Measurements from ENCODE around the gene MIAT.

Gene MIAT

DNA sequence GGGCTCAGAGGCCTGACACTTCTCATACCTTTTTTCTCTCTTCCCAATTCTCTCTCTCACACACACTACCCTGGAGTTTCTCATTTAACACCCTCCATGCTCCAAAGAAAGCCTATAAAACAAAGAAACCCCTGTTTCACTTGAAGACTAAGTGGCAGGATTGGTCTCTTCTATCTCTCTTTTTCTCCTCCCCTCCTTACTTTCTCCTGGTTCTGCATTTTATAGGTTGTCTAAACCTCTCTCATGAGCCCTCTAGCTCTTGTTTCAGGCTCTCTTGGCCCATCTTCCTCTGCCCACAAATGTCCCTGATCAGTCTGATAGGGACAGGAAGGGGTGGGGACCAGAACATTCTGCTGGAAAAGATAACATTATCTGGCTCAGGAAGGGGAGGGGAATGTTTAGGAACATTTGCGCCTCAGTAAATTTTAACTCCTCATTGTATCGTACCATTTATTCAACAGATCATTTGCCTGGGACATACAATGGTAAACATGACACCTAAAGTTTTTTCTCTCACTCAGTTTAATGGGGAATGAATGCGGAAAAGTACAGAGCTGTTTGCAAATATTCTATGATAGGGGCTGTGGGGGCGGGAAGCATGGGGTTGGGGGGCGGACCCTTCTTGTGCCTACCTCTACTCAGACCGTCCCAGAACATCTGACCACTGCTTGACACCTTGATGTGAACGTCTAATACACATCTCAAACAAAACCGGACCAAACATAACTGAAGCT, 24.8 kb upstream of the MIAT start:
- no peak for DNase-seq

DNA sequence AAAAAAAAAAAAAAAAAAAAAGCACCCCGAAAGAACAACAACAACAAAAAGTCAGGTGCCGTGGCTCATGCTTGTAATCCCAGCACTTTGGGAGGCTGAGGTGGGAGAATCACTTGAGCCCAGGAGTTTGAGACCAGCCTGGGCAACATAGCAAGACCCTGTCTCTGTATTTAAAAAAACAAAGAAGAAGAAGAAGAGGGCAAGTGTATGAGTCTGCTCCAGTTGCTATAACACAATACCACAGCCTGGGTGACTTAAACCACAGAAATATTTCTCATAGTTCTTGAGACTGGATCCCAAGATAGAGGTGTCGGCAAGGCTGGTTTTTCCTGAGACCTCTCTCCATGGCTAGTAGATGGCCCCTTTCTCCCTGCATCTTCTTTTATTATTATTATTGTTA, 23.2 kb upstream of the MIAT start:
- no peak for DNase-seq

DNA sequence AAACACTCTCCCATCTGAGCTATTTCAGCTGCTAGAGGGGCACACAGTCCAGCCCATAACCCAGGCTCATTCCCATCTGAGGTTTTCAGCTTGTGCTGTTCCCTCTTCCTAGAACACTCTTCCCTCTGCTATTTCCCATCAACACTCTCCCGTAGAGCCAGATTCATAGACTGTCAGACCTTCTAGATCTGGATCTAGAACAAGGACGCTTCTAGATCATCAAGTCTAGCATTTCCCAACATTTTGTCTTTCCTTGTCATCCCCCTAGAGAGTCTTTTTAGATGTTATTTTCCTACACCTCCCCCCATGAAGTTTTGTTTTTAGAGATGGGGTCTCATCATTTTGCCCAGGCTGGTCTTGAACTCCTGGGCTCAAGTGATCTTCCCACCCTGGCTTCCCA, 22.3 kb upstream of the MIAT start:
- no peak for DNase-seq

DNA sequence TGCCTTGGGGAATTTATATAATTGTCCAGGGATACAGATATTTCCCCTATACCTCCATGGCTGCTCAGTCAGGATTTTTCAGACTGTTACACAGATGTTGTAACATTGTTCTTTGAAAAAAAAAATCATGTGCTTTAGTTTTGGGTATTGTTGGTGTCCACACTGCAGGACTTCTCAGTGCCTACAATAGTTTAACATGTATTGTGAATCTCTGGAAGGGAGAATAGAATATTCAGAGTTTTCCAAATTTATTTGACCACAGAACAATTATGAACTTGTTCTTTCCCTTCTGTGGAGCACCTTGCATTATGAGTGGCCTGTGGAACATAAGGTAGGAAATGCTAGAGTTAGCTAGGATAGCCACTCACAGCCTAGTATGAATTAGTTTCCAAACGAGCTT, 21.1 kb upstream of the MIAT start:
- DNase-seq: no peak

DNA sequence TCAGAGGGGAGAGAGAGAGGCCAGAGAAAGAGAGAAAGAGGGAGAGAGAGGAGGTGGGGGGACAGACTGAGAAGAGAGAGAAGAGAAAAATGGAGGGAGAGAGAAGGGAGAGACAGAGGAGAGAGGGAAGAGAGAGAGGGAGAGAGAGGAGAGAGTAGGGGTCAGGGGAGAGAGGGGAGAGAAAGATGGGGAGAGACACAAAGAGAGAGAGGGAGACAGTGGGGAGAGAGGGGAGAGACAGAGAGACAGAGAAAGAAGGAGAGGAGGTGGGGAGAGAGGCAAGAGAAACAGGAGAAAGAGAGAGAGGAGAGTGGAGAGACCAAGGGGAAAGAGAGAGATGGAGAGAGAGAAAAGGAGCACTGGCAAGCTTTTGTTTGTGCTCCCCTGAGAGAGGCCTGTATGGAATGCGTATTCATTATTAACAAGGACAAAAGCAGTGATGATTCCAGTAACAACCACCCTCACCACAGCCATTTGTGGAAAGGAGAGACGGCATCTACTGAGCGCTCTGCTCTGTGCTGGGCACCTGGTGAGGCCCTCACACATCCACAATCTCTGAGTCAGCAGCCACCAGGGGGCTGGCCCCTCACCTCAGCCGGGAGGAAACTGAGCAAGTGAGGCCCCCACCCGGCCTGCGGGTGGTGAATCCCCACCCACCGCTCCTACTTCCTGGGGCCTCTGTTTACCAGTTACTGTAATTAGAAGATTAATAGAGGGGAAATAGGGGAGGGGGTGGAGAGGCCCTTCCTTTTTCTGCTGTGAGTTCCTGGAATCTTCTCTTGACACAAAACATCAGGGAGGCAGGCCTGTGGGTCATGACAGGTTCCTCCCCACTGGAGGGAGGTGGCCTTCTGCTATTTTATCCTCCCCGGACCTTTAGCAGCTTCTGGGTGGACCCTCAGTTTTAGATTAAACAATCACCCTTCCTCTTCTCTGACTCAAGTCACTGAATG, 14.6 kb upstream of the MIAT start:
- DNase-seq: peak; percentile 81

DNA sequence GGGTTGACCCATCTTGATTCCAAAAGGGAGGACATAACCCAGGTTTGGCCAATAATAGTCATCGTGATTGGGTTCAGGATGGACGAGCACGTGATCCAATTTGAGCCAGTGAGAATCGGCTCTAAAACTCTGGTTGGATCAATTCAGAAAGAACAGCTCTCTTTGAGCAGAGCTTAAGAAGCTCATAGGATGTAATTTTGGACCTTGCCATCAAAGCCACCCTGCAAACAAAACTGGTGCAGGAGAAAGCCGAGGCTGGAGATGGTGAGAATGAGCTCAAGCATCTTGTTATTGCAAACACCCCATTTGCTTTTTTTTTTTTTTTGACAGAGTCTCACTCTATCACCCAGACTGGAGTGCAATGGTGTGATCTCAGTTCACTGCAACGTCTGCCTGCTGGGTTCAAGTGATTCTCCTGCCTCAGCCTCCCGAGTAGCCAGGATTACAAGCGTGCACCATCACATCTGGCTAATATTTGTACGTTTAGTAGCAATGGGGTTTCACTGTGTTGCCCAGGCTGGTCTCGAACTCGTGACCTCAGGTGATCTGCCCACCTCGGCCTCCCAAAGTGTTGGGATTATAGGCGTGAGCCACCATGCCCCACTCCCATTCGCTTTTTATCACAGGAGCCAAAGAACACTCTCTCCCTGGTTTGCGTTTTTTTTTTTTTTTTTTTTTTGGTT, 13.8 kb upstream of the MIAT start:
- peak; percentile 46 for DNase-seq

DNA sequence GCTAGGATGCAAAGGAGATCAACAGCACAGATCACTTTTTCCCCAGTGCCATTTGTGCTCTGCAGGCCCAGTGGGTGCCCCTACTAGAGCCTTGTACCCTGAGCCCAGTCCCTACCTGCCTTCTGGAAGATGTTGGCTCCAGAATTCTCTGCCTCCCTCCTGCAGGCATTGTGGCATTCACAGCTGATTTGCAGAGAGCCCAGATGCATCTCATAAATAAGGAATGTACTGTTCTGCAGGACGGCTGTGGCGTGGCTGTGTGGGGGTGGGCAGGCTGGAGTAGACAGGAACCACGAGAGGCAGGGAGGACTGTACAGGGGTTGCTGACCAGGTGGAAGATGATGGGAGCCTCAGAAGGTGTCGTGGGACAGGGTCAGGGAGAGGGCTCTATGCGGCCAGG, 11.2 kb upstream of the MIAT start:
- no peak for DNase-seq

DNA sequence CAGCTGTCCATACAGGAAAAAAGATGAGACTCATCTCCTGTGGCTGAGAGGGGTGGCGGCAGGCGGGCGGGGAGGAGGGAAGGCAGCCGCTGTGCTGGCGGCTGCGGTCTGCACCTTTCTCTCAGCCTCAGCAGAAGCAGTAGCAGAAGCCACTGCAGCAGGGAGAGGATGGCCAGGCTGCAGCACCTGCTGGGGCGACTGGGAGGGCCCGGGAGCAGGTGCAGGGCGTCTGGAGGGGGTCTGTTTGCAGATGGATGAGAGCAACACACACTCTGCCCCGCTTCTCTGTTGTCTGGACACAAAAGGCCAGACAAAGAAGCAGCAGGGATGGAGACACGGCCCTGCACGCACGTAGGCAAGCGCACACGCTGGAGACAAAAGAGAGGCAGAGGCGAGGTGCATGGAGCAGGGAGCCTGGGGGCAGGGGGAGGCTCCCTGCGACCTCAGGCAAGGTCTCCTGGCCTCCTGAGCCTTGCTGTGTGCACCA, 9.3 kb upstream of the MIAT start:
- peak; percentile 45 for DNase-seq

DNA sequence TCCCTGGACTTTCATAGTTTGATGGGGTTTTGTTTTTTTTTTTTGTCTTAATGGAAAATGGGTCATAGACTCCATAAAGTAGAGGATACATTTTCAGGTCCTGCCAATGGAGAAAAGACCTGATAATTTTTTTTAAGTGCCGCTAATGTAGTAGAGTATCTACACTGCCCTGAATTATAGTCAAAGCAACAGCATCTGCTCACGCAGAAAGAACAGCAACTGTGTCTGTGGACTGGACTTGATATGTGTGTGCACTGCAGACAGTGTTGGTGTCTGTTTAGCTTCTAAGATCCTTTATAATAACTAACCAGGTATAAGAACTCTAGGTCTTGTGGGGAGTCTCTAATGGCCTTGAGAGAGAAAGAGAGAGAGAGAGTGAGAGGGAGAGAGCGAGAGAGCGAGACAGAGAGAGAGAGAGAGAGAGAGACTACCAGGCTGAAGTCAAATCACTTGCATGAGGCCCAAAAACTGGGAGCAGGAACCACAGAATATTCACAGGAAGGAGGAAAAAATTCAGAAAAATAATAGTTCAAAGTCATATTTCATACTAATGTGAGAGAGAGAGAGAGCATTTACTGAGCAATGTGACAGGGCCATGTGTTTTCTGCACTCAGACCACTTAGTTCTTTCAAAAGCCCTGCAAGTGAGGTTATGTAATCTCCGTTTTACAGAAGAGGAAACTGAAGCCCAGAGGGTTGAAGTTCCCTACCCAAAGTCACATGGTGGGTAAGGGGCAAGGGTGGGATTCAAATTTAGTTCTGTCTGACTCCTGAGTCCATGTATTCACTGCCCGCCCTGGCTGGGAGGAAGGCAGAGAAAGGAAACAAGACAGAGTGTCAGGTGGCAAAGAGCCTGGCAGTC, 8.6 kb upstream of the MIAT start:
- DNase-seq: peak; percentile 32

DNA sequence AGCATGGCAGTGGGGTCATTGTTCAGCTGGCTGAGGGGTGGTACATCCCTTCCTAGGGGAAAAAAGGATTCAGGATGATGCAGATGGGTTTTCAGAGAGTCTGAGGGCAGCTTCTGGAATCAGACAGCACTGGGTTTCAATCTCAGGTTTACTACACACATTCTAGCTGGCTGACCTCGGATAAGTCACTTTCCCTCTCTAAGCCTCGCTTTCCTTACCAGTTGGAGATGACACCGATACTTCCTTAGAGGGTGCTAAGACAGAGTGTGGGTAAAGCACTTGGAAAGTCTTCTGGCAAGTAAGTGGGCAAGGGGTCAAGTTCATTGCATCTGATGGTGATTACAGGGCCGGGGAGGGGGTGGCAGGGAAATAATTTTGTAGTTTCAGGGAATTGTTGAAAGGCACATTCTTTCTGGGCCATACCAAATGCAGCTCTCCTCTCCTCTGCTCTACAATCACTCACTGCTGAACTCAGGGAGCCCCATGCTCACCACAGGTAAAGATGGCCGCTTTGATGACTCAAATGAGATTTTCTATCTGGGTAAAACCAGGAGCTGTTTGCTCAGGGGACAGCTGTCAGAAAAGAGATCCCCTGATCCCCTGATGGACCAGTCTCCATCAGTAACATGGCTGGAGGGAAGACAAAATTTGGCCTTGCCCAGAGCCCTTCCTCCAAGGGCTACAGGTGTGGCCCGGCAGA, 6.5 kb upstream of the MIAT start:
- DNase-seq: no peak

DNA sequence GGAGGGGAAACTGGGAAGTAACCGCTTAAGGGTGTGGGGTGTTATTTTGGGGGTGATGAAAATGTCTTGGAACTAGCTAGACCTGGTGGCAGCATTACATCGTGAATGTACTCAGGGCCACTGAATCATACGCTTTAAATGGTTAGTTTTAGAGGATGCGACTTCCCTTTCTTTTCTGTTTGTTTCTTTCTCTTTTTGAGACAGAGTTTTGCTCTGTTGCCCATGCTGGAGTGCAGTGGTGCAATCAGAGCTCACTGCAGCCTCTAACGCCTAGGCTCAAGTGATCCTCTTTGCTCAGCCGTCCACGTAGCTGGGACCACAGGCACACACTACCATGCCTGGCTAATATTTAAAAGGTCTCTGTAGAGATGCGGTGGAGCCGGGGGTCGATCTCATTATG, 5.6 kb upstream of the MIAT start:
- no peak for DNase-seq

DNA sequence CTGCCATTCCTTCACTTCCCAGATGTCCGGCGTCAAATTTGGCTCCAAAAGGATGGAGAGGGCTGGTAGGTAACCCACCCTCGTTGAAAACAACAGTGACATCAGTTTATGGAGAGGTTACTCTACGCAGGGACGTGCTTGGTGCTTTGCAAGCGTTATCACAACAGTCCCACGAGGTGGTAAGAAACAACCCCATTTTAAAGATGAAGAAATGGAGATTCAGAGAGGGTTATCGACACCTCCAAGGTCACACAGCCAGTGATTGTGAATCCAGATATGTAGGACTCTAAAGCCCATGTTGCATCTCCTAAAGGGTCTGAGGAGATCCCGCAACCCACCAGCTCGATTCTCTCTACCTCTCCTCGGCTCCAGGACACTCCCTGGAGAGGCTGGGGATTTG, 773 bp downstream of the MIAT start:
- DNase-seq: peak; percentile 18

DNA sequence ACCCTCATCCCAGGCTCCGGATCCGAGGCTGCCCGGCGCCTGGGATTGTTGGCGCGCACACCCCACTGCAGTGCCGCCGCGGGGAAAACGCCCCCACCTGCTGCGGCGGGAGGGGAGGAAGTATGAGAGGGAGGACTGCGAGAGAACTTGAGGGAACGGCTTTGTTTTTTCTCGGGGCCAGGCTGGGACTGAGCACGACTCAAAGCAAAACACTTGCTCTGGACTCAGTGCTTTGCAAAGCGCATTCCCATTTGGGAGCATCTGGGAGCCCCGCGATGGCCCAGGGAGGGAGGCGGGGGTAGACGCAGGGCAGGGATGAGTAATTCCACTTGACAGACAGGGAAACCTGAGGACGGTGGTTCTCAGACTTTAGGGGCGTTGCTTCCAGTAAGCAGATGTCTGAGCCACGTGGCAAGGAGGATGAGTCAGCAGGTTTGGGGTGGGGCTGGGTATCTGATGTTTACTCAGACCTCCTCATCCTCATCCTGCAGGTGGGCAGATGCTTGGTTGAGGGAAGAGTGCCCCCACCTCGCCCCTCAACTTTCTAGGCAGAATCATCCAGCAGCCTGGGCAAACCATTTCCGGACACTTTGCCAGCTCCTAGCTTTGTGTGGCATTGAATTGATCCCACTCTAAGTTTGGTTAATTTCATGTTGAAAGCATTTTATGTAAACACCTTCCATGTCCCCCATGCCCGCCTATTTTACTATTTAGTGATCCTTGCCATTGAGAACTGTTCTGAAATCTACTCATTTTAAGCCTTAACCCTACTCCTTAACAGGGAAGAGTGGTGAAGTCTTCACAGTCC, 1.5 kb downstream of the MIAT start:
- peak; percentile 67 for DNase-seq

DNA sequence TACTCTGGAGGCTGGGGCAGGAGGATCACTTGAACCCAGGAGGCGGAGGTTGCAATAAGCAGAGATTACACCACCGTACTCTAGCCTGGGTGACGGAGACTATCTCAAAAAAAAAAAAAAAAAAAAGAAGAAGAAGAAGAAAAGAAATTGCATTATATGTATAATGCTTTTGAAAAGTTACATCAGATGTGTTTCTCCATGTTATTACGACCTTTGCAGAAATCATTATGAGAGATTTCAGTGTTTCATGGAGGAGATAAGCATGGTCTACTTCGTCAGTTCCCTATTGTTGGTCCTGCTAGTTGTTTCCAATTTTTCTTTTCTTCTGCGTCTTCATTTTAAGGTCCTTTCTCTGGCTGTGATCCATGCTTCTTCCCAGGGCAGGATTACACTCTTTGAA, 3.0 kb downstream of the MIAT start:
- no peak for DNase-seq

DNA sequence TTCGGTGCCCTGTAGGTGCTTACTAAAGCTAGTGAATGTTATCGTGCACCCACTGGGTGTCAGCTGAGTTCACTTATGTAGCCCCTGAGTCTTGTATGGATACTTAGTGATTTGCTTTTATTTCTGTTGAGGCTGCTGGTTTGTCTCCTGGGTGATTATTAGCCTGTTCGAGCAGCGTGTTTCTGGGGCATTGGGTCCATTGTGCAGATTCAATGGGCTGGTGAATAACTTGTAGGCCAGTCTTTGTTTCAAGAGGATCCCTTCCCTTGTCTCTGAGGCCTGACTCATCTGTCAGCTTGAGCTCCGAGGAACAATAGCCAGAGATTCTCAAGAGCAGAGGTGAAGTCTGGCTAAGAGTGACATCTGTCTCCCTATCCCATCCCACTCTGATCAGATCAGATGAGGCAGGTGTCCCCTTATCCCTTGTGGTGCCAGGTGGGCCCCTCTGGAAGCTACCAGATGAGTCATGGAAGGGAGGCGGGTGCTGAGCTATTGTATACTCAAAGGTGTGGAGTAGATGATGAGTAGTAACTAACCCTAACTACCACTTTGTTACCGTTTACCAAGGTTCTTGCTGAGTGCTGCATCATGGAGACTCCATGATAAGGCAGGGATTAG, 3.7 kb downstream of the MIAT start:
- DNase-seq: no peak

DNA sequence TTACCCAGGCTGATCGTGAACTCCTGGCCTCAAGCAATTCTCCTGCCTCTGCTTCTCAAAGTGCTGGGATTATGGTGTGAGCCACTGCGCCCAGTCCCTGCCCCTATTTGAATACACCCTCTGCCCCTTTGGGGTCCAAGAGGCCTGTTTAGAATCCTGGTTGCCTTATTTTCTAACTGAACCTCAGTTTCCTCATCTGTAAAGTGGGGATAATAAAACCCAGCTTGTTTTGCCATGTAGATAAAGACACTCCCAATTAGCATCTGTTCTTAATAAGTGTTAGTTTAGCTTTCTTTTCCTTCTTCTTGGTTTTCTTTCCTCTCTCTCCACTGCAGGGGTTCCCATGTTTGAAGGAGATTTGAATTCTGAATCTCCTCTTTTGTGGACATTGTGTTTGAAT, 4.8 kb downstream of the MIAT start:
- DNase-seq: no peak

DNA sequence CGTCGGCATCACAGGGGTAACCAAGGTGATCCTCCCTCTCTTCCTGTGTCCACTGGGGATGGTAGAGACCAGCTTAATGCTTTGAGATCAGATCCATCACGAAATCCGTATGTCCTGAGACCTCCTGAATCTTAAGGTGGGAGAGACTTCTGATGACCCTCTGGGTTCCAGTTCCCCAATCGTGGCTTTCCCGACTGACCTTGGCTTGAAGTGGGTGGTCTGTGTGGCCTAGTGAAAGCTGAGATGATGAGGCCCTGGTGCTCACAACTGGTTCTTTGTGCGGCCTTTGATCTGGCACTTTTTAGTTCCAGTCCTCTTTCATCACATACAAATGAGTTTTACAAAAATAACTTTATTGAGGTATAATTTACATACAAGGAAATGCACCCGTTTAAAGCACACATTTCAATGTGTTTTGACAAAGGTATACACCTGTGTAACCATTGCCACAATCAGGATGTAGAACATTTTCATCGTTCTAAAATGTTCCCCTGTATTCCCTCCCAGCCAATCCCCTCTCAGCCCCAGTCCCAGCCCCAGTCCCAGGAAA, 6.1 kb downstream of the MIAT start:
- no peak for DNase-seq

DNA sequence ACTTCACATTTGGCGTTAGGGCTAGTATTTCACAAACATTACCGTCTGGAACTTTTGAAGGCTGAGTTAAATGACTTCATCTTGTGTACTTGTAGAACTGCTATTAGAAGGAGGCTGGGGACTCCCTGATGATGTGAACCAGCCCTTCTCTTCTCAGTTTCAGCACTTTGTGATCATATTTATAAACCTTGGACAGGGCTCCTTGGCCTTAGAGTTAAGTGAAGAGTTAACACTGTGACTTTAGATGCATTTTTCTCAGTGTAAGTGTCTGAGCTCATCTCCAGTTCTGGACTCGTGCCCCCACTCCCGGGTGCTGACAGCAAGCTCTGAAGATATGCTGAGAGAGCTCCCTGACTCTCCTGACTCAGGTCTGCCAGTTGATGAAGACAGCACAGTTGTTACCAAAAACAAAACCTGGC, 8.4 kb downstream of the MIAT start:
- no peak for DNase-seq

DNA sequence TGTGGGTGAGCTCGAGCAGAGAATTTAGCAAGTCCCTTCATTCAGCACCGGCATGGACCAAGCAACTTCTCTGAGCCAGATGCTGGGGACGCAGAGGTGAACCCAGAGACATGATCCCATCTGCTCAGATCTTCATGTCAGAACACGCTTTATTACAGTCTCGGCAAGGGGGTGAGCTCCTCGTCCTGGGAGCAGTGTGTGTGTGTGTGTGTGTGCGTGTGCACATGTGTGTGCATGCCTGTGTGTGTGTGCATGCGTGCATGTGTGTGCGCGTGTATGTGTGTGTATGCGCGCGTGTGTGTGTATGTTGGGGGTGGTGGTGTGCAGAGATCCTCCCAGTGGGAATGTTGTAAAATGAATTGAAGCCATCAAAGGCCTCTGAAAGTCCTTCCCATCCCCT, 9.8 kb downstream of the MIAT start:
- DNase-seq: no peak

DNA sequence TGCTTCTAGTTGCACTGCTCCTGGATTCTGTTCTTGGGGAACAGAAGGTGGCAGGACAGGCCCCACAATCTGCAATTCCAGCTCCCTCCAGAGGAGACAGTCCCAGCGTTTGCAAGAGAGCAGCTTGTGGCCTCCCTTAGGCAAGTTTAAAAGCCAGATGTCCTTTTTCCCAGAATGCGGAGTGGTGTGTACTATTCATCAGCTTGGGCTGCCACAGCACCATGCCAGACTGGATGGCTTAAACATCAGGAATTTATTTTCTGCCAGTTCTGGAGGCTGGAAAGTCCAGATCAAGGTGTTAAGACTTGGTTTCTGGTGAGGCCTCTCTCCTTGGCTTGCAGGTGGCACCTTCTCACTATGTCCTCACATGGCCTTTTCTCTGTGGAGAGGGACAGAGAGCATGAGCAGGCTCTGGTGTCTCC, 11.7 kb downstream of the MIAT start:
- peak; percentile 15 for DNase-seq
